ENCODE measurements around the gene GBGT1. TPM values are rescaled to one million over a fixed set of nuclear protein-coding genes. Genes with fewer than 3 reads are reported as not detected.

The GBGT1 gene
- polyA plus RNA-seq, 3 donors = 1.8 to 3.0 (median 2.2) TPM

DNA sequence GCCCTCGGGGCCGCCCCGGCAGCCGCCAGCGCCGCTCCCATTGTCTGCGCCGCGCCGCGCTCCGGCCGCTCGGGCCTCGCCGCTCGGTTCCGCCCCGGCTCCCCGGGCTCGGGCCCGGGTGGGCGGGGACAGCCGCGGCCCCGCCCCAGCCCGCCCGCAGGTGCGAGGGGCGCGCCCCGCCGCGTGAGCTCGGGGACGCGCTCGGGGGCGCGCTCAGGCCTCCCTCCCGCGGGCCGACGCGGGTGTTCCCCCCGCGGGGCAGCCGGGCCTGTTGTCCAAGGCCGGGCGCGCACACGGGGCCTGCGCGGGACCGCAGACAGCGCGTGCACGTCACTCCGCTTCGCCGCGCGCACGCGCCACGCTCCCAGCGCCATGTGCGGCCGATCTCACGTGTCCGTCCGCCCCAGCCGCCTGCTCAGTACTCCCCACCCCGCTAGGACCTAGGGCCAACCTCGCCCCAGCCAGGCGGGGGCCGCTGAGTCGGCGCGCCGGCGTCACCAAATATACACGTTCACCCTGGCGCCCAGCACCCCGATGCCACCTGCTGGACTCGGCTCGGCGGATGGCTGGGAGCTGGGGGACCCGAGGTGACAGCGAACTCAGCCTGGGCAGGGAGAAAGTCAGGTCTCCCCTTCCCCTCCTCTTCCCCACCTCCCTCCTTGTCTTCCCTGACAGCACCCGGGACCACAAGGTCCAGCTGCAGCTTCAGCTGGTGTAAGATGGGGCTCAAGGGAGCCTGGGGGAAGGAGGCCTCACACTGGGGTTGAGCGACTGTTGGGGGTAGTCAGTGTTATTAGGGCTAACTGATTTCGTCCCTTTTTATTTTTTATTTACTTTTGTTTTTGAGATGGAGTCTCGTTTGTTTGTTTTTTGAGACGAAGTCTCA, 14.3 kb downstream of the GBGT1 start:
- DNase-seq (ENCODE audit: extremely low read depth in 1 of 11, low read depth in 9 of 11, low spot score in 4 of 11) = peak in 5 of 11 donors; percentile 68 to 82 (median 74)

GRCh38 chr9:133148199-133149129, 15.2 kb downstream of the GBGT1 start:
- DNase-seq (ENCODE audit: extremely low read depth in 1 of 11, low read depth in 9 of 11, low spot score in 4 of 11) = no peak

DNA sequence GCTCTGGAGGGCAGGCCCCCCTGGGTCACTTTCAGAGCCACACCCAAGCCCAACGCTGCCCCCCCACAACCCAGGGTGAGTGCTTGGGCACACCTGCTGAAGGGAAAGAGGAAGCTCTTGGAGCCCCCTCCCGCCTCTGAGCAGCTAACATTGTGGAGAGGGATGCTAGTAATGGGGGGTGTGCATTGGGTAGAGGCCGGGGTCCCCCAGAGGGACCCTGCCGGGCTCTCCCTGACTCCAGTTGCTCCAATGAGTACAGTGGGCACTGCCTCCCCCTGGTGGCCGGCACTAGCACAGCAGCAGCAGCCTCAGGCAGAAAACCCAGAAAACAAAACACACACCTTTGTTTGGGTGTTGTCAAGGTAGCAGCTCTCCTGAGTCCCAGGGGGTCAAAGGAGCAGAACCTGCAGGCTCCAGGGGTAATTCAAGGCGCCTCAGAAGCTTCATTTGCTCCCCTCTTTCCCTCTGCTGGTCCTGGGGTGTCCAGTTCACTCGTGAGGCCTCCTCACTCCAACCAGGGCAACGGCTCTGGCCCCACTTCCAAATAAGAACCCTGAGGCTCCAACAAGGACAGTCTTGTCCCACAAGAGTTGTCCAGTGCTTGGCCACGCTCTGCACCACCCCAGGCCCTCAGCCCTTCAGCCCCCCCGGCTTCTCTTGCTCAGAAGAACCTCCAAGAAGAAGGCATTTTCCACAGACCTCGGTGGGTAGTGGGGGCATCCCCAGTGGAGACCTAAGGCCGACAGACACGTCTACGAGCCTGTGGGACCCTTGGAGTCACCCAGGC, 16.1 kb downstream of the GBGT1 start:
- DNase-seq (ENCODE audit: extremely low read depth in 1 of 11, low read depth in 9 of 11, low spot score in 4 of 11) = peak in 3 of 11 donors; percentile 52 to 69 (median 57)

DNA sequence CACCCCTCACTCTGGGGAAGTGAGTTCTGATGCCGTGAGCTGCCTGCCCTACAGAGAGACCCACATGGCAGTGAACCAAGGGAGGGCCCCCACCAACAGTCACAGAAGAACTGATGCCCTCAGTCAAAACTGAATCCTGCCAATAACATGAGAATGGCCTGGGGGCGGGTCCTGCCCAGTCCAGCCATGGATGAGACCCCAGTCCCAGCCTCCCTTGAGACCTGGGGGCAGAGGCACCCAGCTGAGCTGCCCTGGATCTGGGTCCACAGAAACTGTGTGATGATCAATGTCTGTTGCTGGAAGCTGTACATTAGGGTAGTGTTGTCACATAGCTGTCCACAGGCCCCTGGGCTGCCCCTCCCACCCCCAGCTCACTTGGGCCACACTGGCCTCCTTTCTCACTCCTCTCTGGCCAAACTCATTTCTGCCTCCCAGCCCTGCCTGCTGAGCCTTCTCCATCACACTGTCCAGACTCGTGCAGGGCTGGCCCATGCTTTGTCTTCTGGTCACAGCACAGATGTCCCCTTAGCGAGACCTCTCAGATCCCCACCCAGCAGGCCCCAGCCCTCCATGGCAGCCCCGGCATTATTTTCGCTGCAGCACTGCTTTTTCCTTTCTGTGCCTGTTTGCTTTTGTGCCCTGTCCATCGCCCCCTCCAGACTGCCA, 16.8 kb downstream of the GBGT1 start:
- DNase-seq (ENCODE audit: extremely low read depth in 1 of 11, low read depth in 9 of 11, low spot score in 4 of 11) = no peak

DNA sequence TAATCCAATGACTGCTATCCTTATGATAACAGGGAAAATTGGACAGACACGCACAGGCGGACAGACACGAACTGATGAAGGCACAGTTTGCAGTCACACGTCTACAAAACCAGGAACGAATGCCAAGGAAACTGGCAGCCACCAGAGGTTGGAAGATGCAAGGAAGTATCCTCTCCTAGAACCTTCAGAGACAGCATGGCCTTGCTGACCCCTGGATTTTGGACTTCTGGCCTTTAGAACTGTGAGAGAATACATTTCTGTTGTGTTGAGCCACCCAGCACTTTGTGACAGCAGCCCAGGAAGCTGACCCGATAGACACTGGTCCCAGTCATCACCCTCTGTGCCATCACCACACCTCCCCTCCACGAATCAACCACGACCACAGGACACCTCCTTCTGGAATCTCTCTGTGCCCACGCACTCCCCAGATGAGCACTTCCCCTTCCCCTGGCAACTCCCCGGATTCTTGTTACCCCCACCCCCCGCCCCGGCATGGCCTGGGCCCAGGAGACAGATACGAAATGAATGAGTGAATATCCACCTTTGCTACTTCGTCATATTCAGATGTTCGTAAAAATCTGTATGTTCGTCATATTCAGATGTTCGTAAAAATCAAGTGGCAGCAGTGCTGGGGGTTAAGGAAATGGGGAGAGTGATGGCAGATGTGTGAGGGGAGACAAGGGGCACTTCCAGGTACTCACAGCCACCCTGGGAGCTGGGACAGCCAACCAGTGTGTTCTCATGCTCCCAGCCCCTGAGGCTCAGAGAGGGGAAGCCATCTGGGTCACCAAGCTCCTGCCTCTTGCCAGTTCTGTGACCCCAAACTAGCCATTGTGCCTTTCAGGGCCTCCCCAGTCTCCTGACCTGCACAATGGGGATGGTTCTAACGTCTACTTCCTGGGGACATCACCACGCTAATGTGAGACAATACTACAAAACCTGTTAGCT, 18.5 kb downstream of the GBGT1 start:
- DNase-seq (ENCODE audit: extremely low read depth in 1 of 11, low read depth in 9 of 11, low spot score in 4 of 11) = no peak

- peak in 4 of 11 donors; percentile 57 to 78 (median 69) for DNase-seq (ENCODE audit: extremely low read depth in 1 of 11, low read depth in 9 of 11, low spot score in 4 of 11)
Observed at GRCh38 chr9:133144142-133144903, 19.4 kb downstream of the GBGT1 start.

GRCh38 chr9:133143639-133144141, 20.0 kb downstream of the GBGT1 start:
- DNase-seq (ENCODE audit: extremely low read depth in 1 of 11, low read depth in 9 of 11, low spot score in 4 of 11) = no peak

- DNase-seq (ENCODE audit: extremely low read depth in 1 of 11, low read depth in 9 of 11, low spot score in 4 of 11) = no peak
Observed at GRCh38 chr9:133142684-133143622, 20.8 kb downstream of the GBGT1 start.

- DNase-seq (ENCODE audit: extremely low read depth in 1 of 11, low read depth in 9 of 11, low spot score in 4 of 11) = no peak
Observed at GRCh38 chr9:133141833-133142595, 21.7 kb downstream of the GBGT1 start.

DNA sequence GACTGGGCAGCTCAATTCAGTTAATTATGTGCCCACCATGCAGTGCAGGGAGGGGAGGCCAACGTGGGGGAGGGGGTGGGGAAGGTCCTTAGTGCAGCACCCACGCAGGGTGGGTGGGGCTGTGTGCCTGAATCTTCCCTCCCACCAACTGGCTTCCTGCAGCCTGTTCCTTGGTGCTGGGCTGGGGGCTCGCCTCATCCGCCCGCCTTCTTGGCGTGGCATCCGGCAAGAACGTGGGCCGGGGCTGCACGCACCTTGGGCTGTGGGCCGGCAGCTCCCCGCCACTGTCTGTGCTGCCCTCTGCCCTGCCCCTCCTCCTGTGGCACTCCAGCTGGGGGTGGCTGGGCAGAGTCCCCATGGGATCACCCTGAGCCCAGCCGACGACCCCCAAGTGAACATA, 23.1 kb downstream of the GBGT1 start:
- no peak for DNase-seq (ENCODE audit: extremely low read depth in 1 of 11, low read depth in 9 of 11, low spot score in 4 of 11)

GRCh38 chr9:133140174-133140505, 23.6 kb downstream of the GBGT1 start:
- DNase-seq (ENCODE audit: extremely low read depth in 1 of 11, low read depth in 9 of 11, low spot score in 4 of 11) = no peak

GRCh38 chr9:133139246-133140173, 24.2 kb downstream of the GBGT1 start:
- DNase-seq (ENCODE audit: extremely low read depth in 1 of 11, low read depth in 9 of 11, low spot score in 4 of 11) = no peak

GRCh38 chr9:133137451-133138231, 26.1 kb downstream of the GBGT1 start:
- no peak for DNase-seq (ENCODE audit: extremely low read depth in 1 of 11, low read depth in 9 of 11, low spot score in 4 of 11)
